DMS 273 (cell line): ENCODE results near the gene FHIP2A.
"Not testable (repeated sequence)": the region's sequence is repeated elsewhere in the genome, so short reads cannot be mapped to it uniquely, and the experiment has no call there.

Source experiments
- DNase-seq: peaks from one replicate; lab custom pipeline; 2025; ENCODE audit not compliant: unreplicated experiment; lab: John Stamatoyannopoulos, UW

FHIP2A gene

DNA sequence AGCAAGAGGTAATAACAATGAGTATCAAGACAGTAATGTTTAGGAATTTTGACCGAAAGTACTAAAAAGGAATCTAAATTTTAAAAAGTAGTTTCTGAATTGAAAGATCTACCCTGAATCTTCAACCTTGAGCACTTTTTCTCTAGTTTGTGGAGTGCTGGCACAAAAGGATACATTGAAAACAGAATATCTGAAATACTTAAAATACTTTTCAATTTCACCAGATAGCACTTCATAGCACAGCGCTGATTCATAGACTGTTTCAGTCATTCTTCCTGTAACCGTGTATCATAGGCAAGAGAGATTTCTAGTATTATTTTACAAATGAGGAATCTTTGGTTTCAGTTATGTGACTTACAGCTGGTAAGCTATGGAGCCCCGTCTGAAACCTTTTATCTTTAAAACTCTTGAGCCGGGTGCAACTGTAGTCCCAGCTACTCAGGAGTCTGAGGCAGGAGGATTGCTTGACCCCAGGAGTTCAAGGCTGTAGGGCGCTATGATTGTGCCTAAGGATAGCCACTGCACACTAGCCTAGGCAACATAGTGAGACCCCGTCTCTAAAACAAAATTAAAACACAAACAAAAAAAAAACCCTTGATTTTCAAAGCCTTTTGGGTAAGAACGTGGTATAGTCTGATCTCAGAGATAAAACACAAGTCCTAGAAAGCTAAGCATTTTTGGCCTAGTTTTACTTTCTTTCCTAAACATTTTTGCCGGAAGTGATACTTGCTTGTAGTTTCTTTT lies 35.1 kb downstream of the FHIP2A start:
- no peak for DNase-seq

- DNase-seq: not testable (repeated sequence)
These were observed 35.6 kb downstream of the FHIP2A start for GRCh38 chr10:114857288-114857565.

DNA sequence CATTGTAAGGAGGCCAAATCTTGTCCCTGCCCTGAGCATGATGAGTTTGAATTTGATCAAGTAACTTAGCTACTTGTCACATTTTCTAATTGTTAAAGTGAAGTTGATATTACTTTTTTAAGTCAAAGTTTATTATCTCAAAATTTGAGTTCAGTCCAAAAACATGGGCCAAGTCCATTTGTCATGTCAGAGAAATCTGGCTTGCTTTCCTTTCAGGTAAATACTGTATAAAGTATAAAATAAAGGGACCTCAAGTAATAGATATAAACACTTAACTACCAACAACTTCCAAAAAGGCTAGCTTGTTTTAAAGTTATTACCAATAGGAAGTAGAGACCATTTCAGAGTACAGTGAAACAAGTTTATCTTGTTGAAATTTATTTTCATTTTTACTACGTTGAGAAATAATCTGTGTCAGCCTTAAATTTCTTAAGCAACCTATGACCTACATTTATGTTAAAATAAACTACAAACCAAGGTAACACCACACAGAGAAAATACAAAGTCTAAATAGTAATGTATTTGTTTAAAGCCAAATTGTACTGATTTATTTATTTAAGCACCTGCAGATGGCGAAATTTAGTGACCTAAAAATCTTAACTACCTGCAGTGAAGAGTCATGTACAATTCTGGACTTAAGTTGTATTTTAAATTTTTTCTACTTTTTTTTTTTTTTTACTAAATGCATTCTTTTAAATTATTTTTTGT lies 36.5 kb downstream of the FHIP2A start:
- no peak for DNase-seq

- DNase-seq: no peak
These were observed 37.6 kb downstream of the FHIP2A start for GRCh38 chr10:114859222-114859621.

- no peak for DNase-seq
These were observed 40.9 kb downstream of the FHIP2A start for GRCh38 chr10:114862456-114862855.

- no peak for DNase-seq
These were observed 45.8 kb downstream of the FHIP2A start for GRCh38 chr10:114867365-114867764.

DNA sequence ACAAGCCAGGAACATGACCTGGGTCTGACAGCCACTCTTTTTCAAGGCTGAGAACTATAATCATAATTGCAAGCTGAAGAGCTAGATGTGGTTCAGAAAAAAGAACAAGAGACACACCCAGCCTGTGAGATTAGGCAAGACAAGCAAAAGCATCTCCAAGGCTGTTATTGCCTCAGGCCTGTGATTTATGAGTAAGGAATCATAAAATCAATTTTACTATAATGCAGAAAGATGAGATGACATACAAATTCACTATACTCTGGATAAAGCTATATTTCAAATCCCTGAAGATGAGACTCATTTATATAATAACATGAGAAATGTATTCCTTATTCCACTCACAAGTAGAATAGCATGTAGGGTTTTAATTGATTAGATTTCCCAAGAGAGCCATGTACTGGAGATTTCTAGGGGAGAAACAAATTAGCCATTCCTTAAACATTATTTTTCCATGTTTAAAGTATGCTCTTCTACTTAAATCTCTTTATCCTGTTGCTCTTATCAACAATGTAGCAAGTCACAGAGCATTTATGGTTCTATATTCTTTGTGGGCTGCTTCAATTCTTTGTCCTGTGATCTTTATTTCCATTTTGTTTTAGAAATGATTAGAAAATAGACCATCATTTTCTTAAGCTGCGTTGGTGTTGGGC lies 47.4 kb downstream of the FHIP2A start:
- no peak for DNase-seq

GRCh38 chr10:114869520-114869892 lies 47.9 kb downstream of the FHIP2A start:
- DNase-seq: no peak

- no peak for DNase-seq
These were observed 48.9 kb downstream of the FHIP2A start for GRCh38 chr10:114870486-114870885.

DNA sequence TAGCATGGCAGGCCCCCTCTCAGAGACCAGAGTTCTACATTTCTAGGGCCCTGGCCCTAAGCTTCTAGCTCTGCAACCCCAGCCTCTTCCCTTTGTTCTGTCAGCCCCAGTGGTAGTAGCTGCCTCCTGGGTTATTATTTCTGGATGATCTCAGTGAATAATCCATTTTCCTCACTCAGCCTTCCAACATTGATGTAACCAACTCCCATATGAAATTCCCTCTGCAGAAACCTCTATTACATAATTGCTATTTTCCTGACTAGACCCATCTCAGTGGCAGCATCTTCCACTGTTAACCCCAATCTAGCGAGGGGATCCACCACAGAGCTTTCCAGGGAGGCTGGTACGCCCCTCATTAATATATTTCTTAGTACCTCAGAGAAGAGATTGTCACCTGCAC lies 49.8 kb downstream of the FHIP2A start:
- DNase-seq: no peak
